Measurements from ENCODE around the gene MICALL2. TPM values are rescaled to one million over a fixed set of nuclear protein-coding genes. Genes with fewer than 3 reads are reported as not detected.

MICALL2 gene
- polyA plus RNA-seq, 2 of the 4 experiments (the other 2 are of a cell fraction), result 6.1 to 20.6 TPM

GRCh38 chr7:1403638-1404459 is 55.4 kb downstream of the MICALL2 start:
- peak; percentile 32; the same call in 1 of the 2 replicates for TF ChIP-seq E2F6 (IDR thresholded peaks at IDR 0.05; ENCODE audit: borderline replicate concordance, low read depth)
- TF ChIP-seq RAD21 (conservative IDR thresholded peaks at IDR 0.05 in 1 of 2, IDR thresholded peaks at IDR 0.05 in 1 of 2), result 0 out of 5 replicates have a peak, but pooled peaks of 1 of the 2 experiments have one; percentile 8
- TF ChIP-seq HMGXB4 (CRISPR knock-in tag; IDR thresholded peaks at IDR 0.05; ENCODE audit: borderline replicate concordance), result no peak
- H3K27ac ChIP-seq, result no peak overlapping the region
- H3K9me3 ChIP-seq, result peaks cover 9% of the 10 kb centered on the region
- WGBS (ENCODE audit: missing lambda C conversion rate), result 25% methylated on average over 39 of the region's 41 CpGs
- CTCF ChIA-PET, result interaction anchor here (0.7 to 16.1 kb wide), 11 partner anchors 9 to 338 kb away, joined by 3 to 218 read pairs (median 3); no protein-coding TSS in a partner anchor
- POLR2A ChIA-PET, result no interaction called here
- peaks cover 14% of the 10 kb centered on the region; the same call in 2 of the 3 replicates for H3K4me1 ChIP-seq
- H3K4me3 ChIP-seq, result peak overlapping the region; percentile 24; the same call in 2 of the 3 replicates
- FAIRE-seq (no peak), DNase-seq (ENCODE audit: low read depth in 1 of 2, low spot score in 1 of 2) (peak in 1 of 2 experiments; percentile 65), ATAC-seq (peak; percentile 38 to 70)
- H3K4me2 ChIP-seq, result peak overlapping the region; percentile 76

GRCh38 chr7:1402791-1403637 is 56.3 kb downstream of the MICALL2 start:
- POLR2A ChIA-PET, result interaction anchor here (0.6 kb wide), 1 partner anchor 195 kb away, joined by 4 read pairs; no protein-coding TSS in a partner anchor
- Histone ChIP-seq H3K27ac (no peak overlapping the region), H3K9me3 (peaks cover 9% of the 10 kb centered on the region), H3K4me1 (peaks cover 14% of the 10 kb centered on the region; the same call in 2 of the 3 replicates), H3K4me3 (no peak overlapping the region), H3K4me2 (no peak overlapping the region)
- CTCF ChIA-PET, result interaction anchor here (0.9 to 16.1 kb wide), 5 partner anchors 10 to 209 kb away, joined by 3 to 218 read pairs (median 30); no protein-coding TSS in a partner anchor
- DNase-seq (ENCODE audit: low read depth in 1 of 2, low spot score in 1 of 2) (no peak), ATAC-seq (0 out of 6 replicates have a peak, but pooled peaks of 1 of the 2 experiments have one; percentile 14), FAIRE-seq (no peak)
- peak; percentile 83 for TF ChIP-seq ZFP36 (IDR thresholded peaks at IDR 0.05; ENCODE audit: borderline replicate concordance, partially characterized antibody)
- TF ChIP-seq FOSL2 (IDR thresholded peaks at IDR 0.05), result no peak
- no peak for TF ChIP-seq FOSL2 (CRISPR knock-in tag; IDR thresholded peaks at IDR 0.05)
- 51% methylated on average over 11 of the region's 11 CpGs for WGBS (ENCODE audit: missing lambda C conversion rate)

GRCh38 chr7:1402110-1402790 is 57.0 kb downstream of the MICALL2 start:
- WGBS (ENCODE audit: missing lambda C conversion rate), result 84% methylated on average over 11 of the region's 12 CpGs
- TF ChIP-seq E2F6 (IDR thresholded peaks at IDR 0.05; ENCODE audit: borderline replicate concordance, low read depth) (0 out of 2 replicates have a peak, but pooled peaks have one; percentile 26), MAZ (IDR thresholded peaks at IDR 0.05; ENCODE audit: borderline replicate concordance, low read depth, low read length) (no peak), PBX3 (IDR thresholded peaks at IDR 0.05) (no peak), MYC (IDR thresholded peaks at IDR 0.05; ENCODE audit: borderline replicate concordance, low read length) (no peak), CBX8 (IDR thresholded peaks at IDR 0.05) (no peak)
- FAIRE-seq (no peak), ATAC-seq (no peak), DNase-seq (ENCODE audit: low read depth in 1 of 2, low spot score in 1 of 2) (no peak)
- Histone ChIP-seq H3K27ac (no peak overlapping the region), H3K9me3 (peaks cover 9% of the 10 kb centered on the region), H3K4me2 (no peak overlapping the region), H3K4me1 (peaks cover 14% of the 10 kb centered on the region; the same call in 2 of the 3 replicates), H3K4me3 (no peak overlapping the region)
- ChIA-PET CTCF (interaction anchor here (0.9 to 16.1 kb wide), 7 partner anchors 8 to 208 kb away, joined by 3 to 218 read pairs (median 5); no protein-coding TSS in a partner anchor), POLR2A (no interaction called here)

All from A549 (cell line).